NCI-H2081 (cell line): ENCODE measurements around the gene RNASEH2B.

Experiments used
- DNase-seq, 2 experiments: peaks; one replicate each; lab custom pipeline; 2025; lab: John Stamatoyannopoulos, UW

The RNASEH2B gene

GRCh38 chr13:50995854-50996253, 86.3 kb downstream of the RNASEH2B start:
- no peak for DNase-seq

- DNase-seq: no peak
These were observed 88.7 kb downstream of the RNASEH2B start for GRCh38 chr13:50998326-50998725.

GRCh38 chr13:50999641-51000040, 90.0 kb downstream of the RNASEH2B start:
- DNase-seq: no peak

GRCh38 chr13:51000061-51000460, 90.5 kb downstream of the RNASEH2B start:
- no peak for DNase-seq

GRCh38 chr13:51000571-51001260, 91.1 kb downstream of the RNASEH2B start:
- DNase-seq: peak; percentile 84 to 97

GRCh38 chr13:51001335-51001734, 91.7 kb downstream of the RNASEH2B start:
- no peak for DNase-seq

GRCh38 chr13:51002736-51003135, 93.1 kb downstream of the RNASEH2B start:
- DNase-seq: no peak

- DNase-seq: no peak
These were observed 94.1 kb downstream of the RNASEH2B start for GRCh38 chr13:51003642-51004041.

- DNase-seq: no peak
These were observed 94.7 kb downstream of the RNASEH2B start for GRCh38 chr13:51004111-51004865.

GRCh38 chr13:51004918-51005460, 95.4 kb downstream of the RNASEH2B start:
- DNase-seq: no peak

GRCh38 chr13:51005566-51005965, 96.0 kb downstream of the RNASEH2B start:
- DNase-seq: no peak
